ENCODE results near the gene KIF19.

Gene KIF19

DNA sequence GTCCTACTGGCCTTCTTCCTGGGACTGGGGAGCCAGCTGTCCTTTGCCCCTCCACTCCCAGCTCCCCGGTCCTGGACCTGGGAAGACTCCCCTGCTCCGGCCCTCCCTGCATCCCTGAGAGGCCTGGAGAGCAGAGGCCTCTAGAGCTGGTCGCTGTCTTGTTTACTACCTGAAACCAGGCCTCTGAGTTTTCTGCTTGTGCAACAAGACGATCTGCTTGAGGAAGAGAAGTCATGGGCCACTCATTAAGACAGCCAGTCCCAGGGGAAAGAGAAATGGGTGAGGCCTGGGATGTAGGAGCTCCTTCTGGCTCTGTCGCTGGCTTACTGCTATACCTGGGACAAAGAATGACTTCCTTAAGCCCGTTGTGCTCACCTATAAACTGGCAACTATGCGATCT is 76.0 kb downstream of the KIF19 start:
- H3K36me3 ChIP-seq (ENCODE audit: low read length): no peaks in the 10 kb centered on the region
- H3K9me3 ChIP-seq (ENCODE audit: insufficient read depth, low read length): no peaks in the 10 kb centered on the region

DNA sequence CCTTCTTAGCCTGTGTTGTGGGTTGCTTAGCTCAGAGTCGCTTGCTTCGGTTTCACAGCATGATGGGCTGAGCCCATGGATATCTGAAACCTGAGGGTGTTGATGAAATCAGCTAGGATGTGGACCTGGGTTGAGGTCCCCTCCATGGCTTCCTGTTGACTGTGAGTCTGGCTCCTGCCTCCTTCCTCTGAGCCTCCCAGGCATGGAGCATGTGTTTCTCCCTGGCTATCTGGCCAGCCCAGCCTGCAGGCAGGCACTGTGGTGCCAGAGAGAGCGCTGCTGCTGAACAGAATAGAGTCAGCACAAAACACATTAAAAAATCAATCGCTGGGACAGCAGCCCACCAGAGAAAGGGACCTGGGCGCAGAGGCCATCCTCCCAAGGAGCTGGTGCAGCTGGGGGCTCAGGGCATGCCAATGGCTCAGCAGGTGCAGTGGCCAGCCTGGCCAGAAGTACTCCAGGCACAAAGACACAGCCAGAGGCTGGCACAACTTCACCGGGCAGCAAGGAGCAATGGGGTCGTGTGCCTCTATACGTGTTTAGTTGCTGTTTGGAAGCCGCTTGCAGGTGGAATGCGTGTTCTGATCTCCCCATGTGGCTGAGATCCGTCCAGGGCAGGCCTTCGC is 77.6 kb downstream of the KIF19 start:
- Histone ChIP-seq H3K9me3 (ENCODE audit: insufficient read depth, low read length) (no peaks in the 10 kb centered on the region), H3K27ac (ENCODE audit: low read depth, low read length) (no peak overlapping the region), H3K4me3 (ENCODE audit: insufficient read depth, low read length, poor library complexity, severe bottlenecking) (no peak overlapping the region), H3K36me3 (ENCODE audit: low read length) (no peaks in the 10 kb centered on the region), H3K4me2 (ENCODE audit: low read depth, low read length, poor library complexity, severe bottlenecking) (no peak overlapping the region), H3K79me2 (ENCODE audit: insufficient read depth, low read length) (no peaks in the 10 kb centered on the region), H2AFZ (ENCODE audit: low read depth, low read length, severe bottlenecking) (no peak overlapping the region), H3K27me3 (ENCODE audit: low read length) (no peaks in the 10 kb centered on the region), H4K20me1 (ENCODE audit: low read depth, low read length) (no peaks in the 10 kb centered on the region), H3K9me2 (replicated peaks; ENCODE audit: insufficient read depth, low read length) (no peaks in the 10 kb centered on the region), H3K9ac (ENCODE audit: low read length) (no peak overlapping the region), H3F3A (ENCODE audit: insufficient read depth) (no peaks in the 10 kb centered on the region)
- no peak for TF ChIP-seq EZH2phosphoT487 (conservative IDR thresholded peaks at IDR 0.05; ENCODE audit: low read length)
- TF ChIP-seq, protein P1, sequence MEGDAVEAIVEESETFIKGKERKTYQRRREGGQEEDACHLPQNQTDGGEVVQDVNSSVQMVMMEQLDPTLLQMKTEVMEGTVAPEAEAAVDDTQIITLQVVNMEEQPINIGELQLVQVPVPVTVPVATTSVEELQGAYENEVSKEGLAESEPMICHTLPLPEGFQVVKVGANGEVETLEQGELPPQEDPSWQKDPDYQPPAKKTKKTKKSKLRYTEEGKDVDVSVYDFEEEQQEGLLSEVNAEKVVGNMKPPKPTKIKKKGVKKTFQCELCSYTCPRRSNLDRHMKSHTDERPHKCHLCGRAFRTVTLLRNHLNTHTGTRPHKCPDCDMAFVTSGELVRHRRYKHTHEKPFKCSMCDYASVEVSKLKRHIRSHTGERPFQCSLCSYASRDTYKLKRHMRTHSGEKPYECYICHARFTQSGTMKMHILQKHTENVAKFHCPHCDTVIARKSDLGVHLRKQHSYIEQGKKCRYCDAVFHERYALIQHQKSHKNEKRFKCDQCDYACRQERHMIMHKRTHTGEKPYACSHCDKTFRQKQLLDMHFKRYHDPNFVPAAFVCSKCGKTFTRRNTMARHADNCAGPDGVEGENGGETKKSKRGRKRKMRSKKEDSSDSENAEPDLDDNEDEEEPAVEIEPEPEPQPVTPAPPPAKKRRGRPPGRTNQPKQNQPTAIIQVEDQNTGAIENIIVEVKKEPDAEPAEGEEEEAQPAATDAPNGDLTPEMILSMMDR (IDR thresholded peaks at IDR 0.05; ENCODE audit: insufficient read depth, low read length, poor library complexity, severe bottlenecking): no peak

More for the DNA sequence above, 76.0 kb downstream of the KIF19 start:
- Histone ChIP-seq H3K27ac (ENCODE audit: low read depth, low read length) (no peak overlapping the region), H3K79me2 (ENCODE audit: insufficient read depth, low read length) (no peaks in the 10 kb centered on the region), H3F3A (ENCODE audit: insufficient read depth) (no peaks in the 10 kb centered on the region), H3K4me2 (ENCODE audit: low read depth, low read length, poor library complexity, severe bottlenecking) (no peak overlapping the region), H3K9me2 (replicated peaks; ENCODE audit: insufficient read depth, low read length) (no peaks in the 10 kb centered on the region), H3K4me3 (ENCODE audit: insufficient read depth, low read length, poor library complexity, severe bottlenecking) (no peak overlapping the region), H3K27me3 (ENCODE audit: low read length) (no peaks in the 10 kb centered on the region), H3K9ac (ENCODE audit: low read length) (no peak overlapping the region), H4K20me1 (ENCODE audit: low read depth, low read length) (no peaks in the 10 kb centered on the region), H2AFZ (ENCODE audit: low read depth, low read length, severe bottlenecking) (no peak overlapping the region)
- TF ChIP-seq, protein P1 (IDR thresholded peaks at IDR 0.05; ENCODE audit: insufficient read depth, low read length, poor library complexity, severe bottlenecking): no peak
- no peak for TF ChIP-seq EZH2phosphoT487 (conservative IDR thresholded peaks at IDR 0.05; ENCODE audit: low read length)

- no peak for TF ChIP-seq EZH2phosphoT487 (conservative IDR thresholded peaks at IDR 0.05; ENCODE audit: low read length)
- TF ChIP-seq, protein P1 (IDR thresholded peaks at IDR 0.05; ENCODE audit: insufficient read depth, low read length, poor library complexity, severe bottlenecking): no peak
- Histone ChIP-seq H3K27me3 (ENCODE audit: low read length) (no peaks in the 10 kb centered on the region), H3K36me3 (ENCODE audit: low read length) (no peaks in the 10 kb centered on the region), H3K4me3 (ENCODE audit: insufficient read depth, low read length, poor library complexity, severe bottlenecking) (no peak overlapping the region), H3K27ac (ENCODE audit: low read depth, low read length) (no peak overlapping the region), H3K79me2 (ENCODE audit: insufficient read depth, low read length) (no peaks in the 10 kb centered on the region), H3K9me3 (ENCODE audit: insufficient read depth, low read length) (no peaks in the 10 kb centered on the region), H3F3A (ENCODE audit: insufficient read depth) (no peaks in the 10 kb centered on the region), H3K9ac (ENCODE audit: low read length) (no peak overlapping the region), H2AFZ (ENCODE audit: low read depth, low read length, severe bottlenecking) (no peak overlapping the region), H3K4me2 (ENCODE audit: low read depth, low read length, poor library complexity, severe bottlenecking) (no peak overlapping the region), H3K9me2 (replicated peaks; ENCODE audit: insufficient read depth, low read length) (no peaks in the 10 kb centered on the region), H4K20me1 (ENCODE audit: low read depth, low read length) (no peaks in the 10 kb centered on the region)
These were observed 78.2 kb downstream of the KIF19 start for GRCh38 chr17:74404218-74404617.
